ENCODE data around the gene MTMR1. TPM values are rescaled to one million over a fixed set of nuclear protein-coding genes. Genes with fewer than 3 reads are reported as not detected.

The MTMR1 gene
- total RNA-seq, 1 experiment from 2014 or later = 41.3 TPM

- H2AFZ ChIP-seq = no peak overlapping the region
- peaks cover 33% of the 10 kb centered on the region for H3K36me3 ChIP-seq (ENCODE audit: low read depth)
- no peaks in the 10 kb centered on the region for H3K9me2 ChIP-seq (ENCODE audit: insufficient read depth)
- H3K79me2 ChIP-seq (ENCODE audit: low read depth) = peaks cover 45% of the 10 kb centered on the region
- ChIA-PET CTCF (no interaction called here), POLR2A (ENCODE audit: unreplicated experiment) (no interaction called here)
- H3K4me2 ChIP-seq = no peak overlapping the region
- intact Hi-C loops (cut with micrococcal nuclease; ENCODE audit: unreplicated experiment) = no loop called here
- H4K20me1 ChIP-seq (ENCODE audit: insufficient read depth) = peaks cover 26% of the 10 kb centered on the region
- H3K4me1 ChIP-seq (replicated peaks; ENCODE audit: insufficient read depth) = peaks cover 7% of the 10 kb centered on the region
- H3K27me3 ChIP-seq (ENCODE audit: insufficient read depth, low read depth) = no peaks in the 10 kb centered on the region
- no peak for DNase-seq
- H3F3A ChIP-seq (ENCODE audit: insufficient read depth, low read depth) = 0 out of 2 replicates have a peak, but pooled peaks cover 6% of the 10 kb centered on the region
- H3K4me3 ChIP-seq = no peak overlapping the region
- no peak overlapping the region for H3K27ac ChIP-seq
- H3K9me3 ChIP-seq (ENCODE audit: insufficient read depth, low read depth) = no peaks in the 10 kb centered on the region
- TF ChIP-seq, protein P1, sequence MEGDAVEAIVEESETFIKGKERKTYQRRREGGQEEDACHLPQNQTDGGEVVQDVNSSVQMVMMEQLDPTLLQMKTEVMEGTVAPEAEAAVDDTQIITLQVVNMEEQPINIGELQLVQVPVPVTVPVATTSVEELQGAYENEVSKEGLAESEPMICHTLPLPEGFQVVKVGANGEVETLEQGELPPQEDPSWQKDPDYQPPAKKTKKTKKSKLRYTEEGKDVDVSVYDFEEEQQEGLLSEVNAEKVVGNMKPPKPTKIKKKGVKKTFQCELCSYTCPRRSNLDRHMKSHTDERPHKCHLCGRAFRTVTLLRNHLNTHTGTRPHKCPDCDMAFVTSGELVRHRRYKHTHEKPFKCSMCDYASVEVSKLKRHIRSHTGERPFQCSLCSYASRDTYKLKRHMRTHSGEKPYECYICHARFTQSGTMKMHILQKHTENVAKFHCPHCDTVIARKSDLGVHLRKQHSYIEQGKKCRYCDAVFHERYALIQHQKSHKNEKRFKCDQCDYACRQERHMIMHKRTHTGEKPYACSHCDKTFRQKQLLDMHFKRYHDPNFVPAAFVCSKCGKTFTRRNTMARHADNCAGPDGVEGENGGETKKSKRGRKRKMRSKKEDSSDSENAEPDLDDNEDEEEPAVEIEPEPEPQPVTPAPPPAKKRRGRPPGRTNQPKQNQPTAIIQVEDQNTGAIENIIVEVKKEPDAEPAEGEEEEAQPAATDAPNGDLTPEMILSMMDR (conservative IDR thresholded peaks at IDR 0.05) = no peak
- no peak for TF ChIP-seq EZH2 (IDR thresholded peaks at IDR 0.05; ENCODE audit: low read depth)
- no TSS peak for BruUV-seq (replicated peaks)
Measured at GRCh38 chrX:150701377-150701776, 8.2 kb downstream of the MTMR1 start.

DNA sequence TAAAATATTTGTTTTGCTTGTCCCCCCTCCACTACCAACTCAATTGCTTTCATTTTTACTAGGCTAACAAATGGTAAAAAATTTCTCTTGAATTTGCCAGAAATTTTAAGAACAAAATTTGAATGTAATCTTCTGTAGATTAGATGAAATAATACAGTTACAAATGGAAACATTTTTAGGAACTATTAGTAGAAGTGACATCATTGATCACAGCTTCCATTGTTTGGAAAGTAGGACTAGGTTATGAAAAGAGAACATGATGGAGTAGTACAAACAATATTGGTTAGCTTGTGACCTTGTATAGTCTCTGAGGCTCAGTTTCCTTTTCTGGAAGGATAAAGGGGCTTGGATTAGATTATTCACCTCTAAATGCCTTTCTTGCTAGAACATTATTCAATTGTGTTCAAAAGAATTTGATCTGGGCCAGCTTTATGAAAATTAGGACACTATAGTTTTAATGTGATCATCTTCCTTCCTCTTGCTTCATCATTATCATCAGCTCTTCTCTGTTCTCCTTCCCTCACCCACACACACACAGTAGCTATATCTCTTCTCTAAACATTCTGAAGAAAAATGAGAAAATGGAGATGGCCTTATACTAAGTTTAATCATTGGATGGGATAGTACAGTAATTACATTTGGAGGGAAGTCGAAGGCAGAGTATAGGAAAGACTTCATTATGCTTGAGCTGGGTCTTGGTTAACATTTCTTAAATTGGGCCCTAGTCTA, 9.9 kb downstream of the MTMR1 start:
- ChIA-PET CTCF (no interaction called here), POLR2A (ENCODE audit: unreplicated experiment) (interaction anchor here (0.7 kb wide), 1 partner anchor 38 kb away, joined by 3 read pairs; no protein-coding TSS in a partner anchor)
- Histone ChIP-seq H3K4me3 (no peak overlapping the region), H3K4me1 (replicated peaks; ENCODE audit: insufficient read depth) (no peaks in the 10 kb centered on the region), H3K4me2 (no peak overlapping the region), H3K27me3 (ENCODE audit: insufficient read depth, low read depth) (no peaks in the 10 kb centered on the region), H3K36me3 (ENCODE audit: low read depth) (peaks cover 36% of the 10 kb centered on the region), H3F3A (ENCODE audit: insufficient read depth, low read depth) (0 out of 2 replicates have a peak, but pooled peaks cover 6% of the 10 kb centered on the region), H3K79me2 (ENCODE audit: low read depth) (peaks cover 27% of the 10 kb centered on the region), H3K9me3 (ENCODE audit: insufficient read depth, low read depth) (no peaks in the 10 kb centered on the region), H4K20me1 (ENCODE audit: insufficient read depth) (peaks cover 18% of the 10 kb centered on the region), H3K27ac (no peak overlapping the region), H2AFZ (no peak overlapping the region), H3K9me2 (ENCODE audit: insufficient read depth) (no peaks in the 10 kb centered on the region)
- TF ChIP-seq, protein P1 (conservative IDR thresholded peaks at IDR 0.05) = no peak
- no peak for TF ChIP-seq EZH2 (IDR thresholded peaks at IDR 0.05; ENCODE audit: low read depth)
- intact Hi-C loops (cut with micrococcal nuclease; ENCODE audit: unreplicated experiment) = no loop called here
- BruUV-seq (replicated peaks) = no TSS peak
- DNase-seq = no peak

GRCh38 chrX:150703695-150703974, 10.4 kb downstream of the MTMR1 start:
- DNase-seq = no peak
- POLR2A ChIA-PET (ENCODE audit: unreplicated experiment) = no interaction called here
- Histone ChIP-seq H2AFZ (no peak overlapping the region), H3K4me1 (replicated peaks; ENCODE audit: insufficient read depth) (no peaks in the 10 kb centered on the region), H3K9me2 (ENCODE audit: insufficient read depth) (no peaks in the 10 kb centered on the region), H3K4me3 (no peak overlapping the region), H3K9me3 (ENCODE audit: insufficient read depth, low read depth) (no peaks in the 10 kb centered on the region), H3F3A (ENCODE audit: insufficient read depth, low read depth) (0 out of 2 replicates have a peak, but pooled peaks cover 6% of the 10 kb centered on the region), H3K27ac (no peak overlapping the region), H3K79me2 (ENCODE audit: low read depth) (peaks cover 25% of the 10 kb centered on the region), H3K4me2 (no peak overlapping the region), H4K20me1 (ENCODE audit: insufficient read depth) (peaks cover 18% of the 10 kb centered on the region), H3K36me3 (ENCODE audit: low read depth) (peaks cover 36% of the 10 kb centered on the region), H3K27me3 (ENCODE audit: insufficient read depth, low read depth) (no peaks in the 10 kb centered on the region)
- no TSS peak for BruUV-seq (replicated peaks)
- CTCF ChIA-PET = no interaction called here
- no peak for TF ChIP-seq EZH2 (IDR thresholded peaks at IDR 0.05; ENCODE audit: low read depth)
- TF ChIP-seq, protein P1 (conservative IDR thresholded peaks at IDR 0.05) = no peak
- intact Hi-C loops (cut with micrococcal nuclease; ENCODE audit: unreplicated experiment) = no loop called here

Measured in PC-9 (cell line).